ENCODE results near the gene MSS51.

- TF ChIP-seq CTCF (IDR thresholded peaks at IDR 0.05 in 2 of 3, conservative IDR thresholded peaks at IDR 0.05 in 1 of 3; ENCODE audit: borderline replicate concordance in 1 of 3, insufficient read depth in 1 of 3, low read depth in 2 of 3, low read length in 2 of 3) (no peak), EZH2 (IDR thresholded peaks at IDR 0.05) (no peak), POLR2AphosphoS5 (IDR thresholded peaks at IDR 0.05; ENCODE audit: low read depth, low read length) (no peak), ZNF274 (IDR thresholded peaks at IDR 0.05; ENCODE audit: low read depth, low read length) (no peak), JUND (IDR thresholded peaks at IDR 0.05) (no peak), EZH2phosphoT487 (IDR thresholded peaks at IDR 0.05; ENCODE audit: borderline replicate concordance) (no peak), TCF7L2 (IDR thresholded peaks at IDR 0.05; ENCODE audit: borderline replicate concordance, extremely low read depth, insufficient read depth, insufficient read length) (no peak), ZBTB33 (IDR thresholded peaks at IDR 0.05; ENCODE audit: extremely low read depth, insufficient replicate concordance, low read length) (no peak), POLR2A (IDR thresholded peaks at IDR 0.05; ENCODE audit: borderline replicate concordance, extremely low read depth, insufficient read depth, insufficient read length) (no peak), REST (IDR thresholded peaks at IDR 0.05; ENCODE audit: low read depth) (no peak)
Measured at GRCh38 chr10:73444457-73444856, 11.1 kb upstream of the MSS51 start.
